HG02763 (cell line): ENCODE results near the gene NKAIN2.
"Not testable (repeated sequence)": the region's sequence is repeated elsewhere in the genome, so short reads cannot be mapped to it uniquely, and the experiment has no call there.

Experiments
- ATAC-seq: cut with Tn5 transposase; IDR thresholded peaks from one replicate; pipeline ENCODE4 v1.9.1; 2021; ENCODE audit warnings: mild to moderate bottlenecking, moderate library complexity; ENCODE audit not compliant: unreplicated experiment

The NKAIN2 gene

GRCh38 chr6:124167249-124167648 is 363.6 kb downstream of the NKAIN2 start:
- not testable (repeated sequence) for ATAC-seq

GRCh38 chr6:124190256-124190655 is 386.6 kb downstream of the NKAIN2 start:
- no peak for ATAC-seq

- ATAC-seq = no peak
These were observed 389.5 kb downstream of the NKAIN2 start for GRCh38 chr6:124193132-124193531.

- ATAC-seq = no peak
These were observed 393.5 kb downstream of the NKAIN2 start for GRCh38 chr6:124197148-124197547.

GRCh38 chr6:124199286-124199685 is 395.6 kb downstream of the NKAIN2 start:
- ATAC-seq = no peak

- ATAC-seq = no peak
These were observed 397.0 kb downstream of the NKAIN2 start for GRCh38 chr6:124200661-124201060.

- no peak for ATAC-seq
These were observed 399.6 kb downstream of the NKAIN2 start for GRCh38 chr6:124203101-124203811.

GRCh38 chr6:124203812-124204167 is 400.1 kb downstream of the NKAIN2 start:
- ATAC-seq = no peak

- ATAC-seq = no peak
These were observed 402.3 kb downstream of the NKAIN2 start for GRCh38 chr6:124205921-124206320.

GRCh38 chr6:124223611-124224345 is 420.1 kb downstream of the NKAIN2 start:
- ATAC-seq = no peak

GRCh38 chr6:124226396-124226795 is 422.7 kb downstream of the NKAIN2 start:
- no peak for ATAC-seq

- no peak for ATAC-seq
These were observed 429.6 kb downstream of the NKAIN2 start for GRCh38 chr6:124233221-124233620.

GRCh38 chr6:124234801-124235200 is 431.1 kb downstream of the NKAIN2 start:
- no peak for ATAC-seq

GRCh38 chr6:124237911-124238310 is 434.2 kb downstream of the NKAIN2 start:
- no peak for ATAC-seq

GRCh38 chr6:124238408-124238807 is 434.7 kb downstream of the NKAIN2 start:
- ATAC-seq = not testable (repeated sequence)

GRCh38 chr6:124254941-124255685 is 451.4 kb downstream of the NKAIN2 start:
- ATAC-seq = no peak

- ATAC-seq = no peak
These were observed 456.7 kb downstream of the NKAIN2 start for GRCh38 chr6:124260337-124260736.

- ATAC-seq = no peak
These were observed 466.1 kb downstream of the NKAIN2 start for GRCh38 chr6:124269733-124270132.

GRCh38 chr6:124273701-124274100 is 470.0 kb downstream of the NKAIN2 start:
- no peak for ATAC-seq

- no peak for ATAC-seq
These were observed 478.9 kb downstream of the NKAIN2 start for GRCh38 chr6:124282541-124282940.

- ATAC-seq = no peak
These were observed 479.8 kb downstream of the NKAIN2 start for GRCh38 chr6:124283486-124283885.

- no peak for ATAC-seq
These were observed 481.5 kb downstream of the NKAIN2 start for GRCh38 chr6:124285146-124285545.
